MM.1S (cell line): ENCODE data around the gene PROK1.

Source experiments
- EZH2 ChIP-seq: fragments of 300-600 bp; sonication (generic); optimal IDR thresholded peaks from 2 replicates; pipeline ENCODE3; 2017; ENCODE audit warnings: low read depth, mild to moderate bottlenecking, antibody characterized with exemption, low read length, mixed read lengths
- EZH2phosphoT487 ChIP-seq: fragments of 300-600 bp; sonication (generic); IDR thresholded peaks from 2 replicates; pipeline ENCODE4 v1.6.1; 2018; ENCODE audit warnings: antibody characterized with exemption, low read length

DNA sequence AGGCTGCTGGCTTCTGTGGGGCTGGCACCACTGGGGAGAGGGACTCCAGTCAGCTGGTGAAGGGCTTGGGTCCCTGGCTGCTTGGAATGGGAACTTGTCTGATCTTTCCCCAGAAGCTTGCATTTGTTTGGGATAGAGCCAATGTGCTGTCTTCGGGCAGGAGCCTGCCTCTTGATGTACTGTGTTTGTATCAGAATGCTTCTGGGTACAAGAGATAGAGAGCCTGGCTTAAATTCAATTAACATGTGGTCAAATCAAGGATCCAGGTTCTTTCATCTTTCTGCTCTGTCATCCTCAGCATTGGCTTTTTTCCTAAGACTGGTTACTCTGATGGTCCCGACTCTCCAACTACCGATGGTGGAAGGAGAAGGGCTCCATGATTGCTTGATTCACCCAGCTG is 16.0 kb upstream of the PROK1 start:
- TF ChIP-seq EZH2 (no peak), EZH2phosphoT487 (no peak)
